Stimulated activated naive CD4-positive, alpha-beta T cell (primary cell): ENCODE measurements around the gene AFAP1L1.
A peak's percentile ranks its signal among the peaks of the same experiment; 100 is the strongest.

Source experiments
- DNase-seq, 6 experiments: peaks; one replicate each; lab custom pipeline; 2025; lab: John Stamatoyannopoulos, UW

AFAP1L1 gene

DNA sequence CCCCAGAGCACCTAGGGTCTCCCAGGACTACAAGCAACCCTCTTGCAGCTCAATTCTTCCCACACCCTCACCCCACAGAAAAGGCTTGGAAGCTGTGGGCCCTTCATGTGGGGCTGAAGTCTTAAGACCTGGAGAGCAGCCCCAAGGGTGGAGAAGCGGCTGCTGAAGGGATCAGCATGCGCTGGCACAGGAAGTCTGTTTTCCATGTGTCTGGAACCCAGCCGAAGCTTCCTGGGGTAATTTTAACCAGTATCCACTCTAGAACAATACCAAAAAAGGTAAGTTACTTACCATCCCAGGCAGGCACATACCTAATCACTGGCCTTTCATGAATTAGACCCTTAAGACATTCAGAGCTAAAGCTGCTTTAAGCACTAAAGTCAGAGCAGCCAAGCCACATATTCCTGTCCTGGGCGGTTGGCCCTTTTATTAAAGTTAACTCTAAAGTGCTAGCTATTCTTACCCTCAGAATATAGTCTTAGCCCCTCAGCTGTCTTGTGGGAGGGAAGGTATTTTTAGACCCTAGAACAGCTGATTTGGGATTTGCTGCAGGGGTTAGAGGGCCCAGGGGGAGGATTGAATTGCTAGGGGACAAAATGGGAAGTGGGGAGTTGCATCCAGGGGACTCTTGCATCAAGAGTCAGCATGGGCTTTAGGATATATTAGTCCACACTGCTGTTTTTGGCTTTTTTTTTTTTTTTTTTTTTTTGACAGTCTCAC lies 100.6 kb downstream of the AFAP1L1 start:
- DNase-seq: no peak

DNA sequence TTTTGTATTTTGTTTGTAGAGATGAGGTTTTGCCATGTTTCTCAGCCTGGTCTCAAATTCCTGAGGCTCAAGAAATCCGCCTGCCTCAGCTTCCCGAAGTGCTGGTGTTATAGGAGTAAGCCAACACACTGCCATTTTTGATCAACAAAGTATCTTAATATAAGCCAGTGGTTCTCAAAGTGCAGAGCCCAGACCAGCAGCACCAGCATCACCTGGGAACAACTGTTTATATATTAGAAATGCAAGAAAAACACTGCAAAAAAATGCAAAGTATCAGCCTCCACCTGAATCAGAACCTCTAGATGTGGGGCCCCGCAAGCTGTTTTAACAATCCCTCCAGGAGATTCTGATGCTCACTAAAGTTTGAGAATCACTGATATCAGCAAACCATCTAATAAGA lies 101.3 kb downstream of the AFAP1L1 start:
- no peak for DNase-seq

DNA sequence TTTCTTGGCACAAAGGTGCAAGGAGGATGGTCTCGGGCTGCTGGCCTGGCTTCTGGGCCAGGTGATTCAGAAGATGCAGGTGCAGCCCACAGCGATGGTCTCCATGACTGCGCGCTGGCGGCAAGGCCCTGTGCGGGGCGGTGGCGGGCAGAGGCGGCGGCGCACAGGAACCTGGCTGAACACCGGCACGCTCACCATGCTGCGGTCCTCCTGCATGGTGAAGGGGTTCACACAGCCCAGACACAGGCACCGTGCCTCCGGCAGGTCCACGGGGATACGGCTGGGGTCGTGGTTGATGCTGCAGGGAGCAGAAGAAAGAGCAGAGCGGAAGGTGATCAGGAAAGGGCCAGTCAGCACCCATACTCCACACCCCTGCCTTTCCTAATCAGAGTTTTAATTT lies 102.6 kb downstream of the AFAP1L1 start:
- DNase-seq: no peak

GRCh38 chr5:149374801-149375200 lies 103.1 kb downstream of the AFAP1L1 start:
- DNase-seq: no peak

- no peak for DNase-seq
Measured at GRCh38 chr5:149375434-149375833, 103.8 kb downstream of the AFAP1L1 start.

DNA sequence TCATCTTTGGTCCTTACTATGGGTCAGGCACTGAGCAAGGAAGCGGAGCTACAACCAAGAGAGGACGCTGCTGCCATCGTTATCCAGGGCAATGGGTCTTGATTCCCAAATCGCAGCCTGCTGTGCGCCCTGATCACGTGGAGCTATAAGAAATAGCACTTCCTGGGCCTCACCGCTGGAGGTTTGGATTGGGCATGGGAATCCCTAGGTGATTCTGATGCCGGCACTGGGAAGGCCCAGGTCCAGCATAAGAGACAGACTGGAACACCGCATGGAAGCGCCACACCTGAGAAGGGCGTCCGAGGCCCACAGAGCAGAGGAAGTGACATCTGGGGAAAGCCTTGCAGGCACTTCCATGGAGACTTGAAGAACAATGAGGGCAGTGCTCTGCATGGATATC lies 104.4 kb downstream of the AFAP1L1 start:
- DNase-seq: no peak

GRCh38 chr5:149376711-149377447 lies 105.2 kb downstream of the AFAP1L1 start:
- no peak for DNase-seq

GRCh38 chr5:149378241-149378820 lies 106.7 kb downstream of the AFAP1L1 start:
- DNase-seq: no peak

- no peak for DNase-seq
Measured at GRCh38 chr5:149379177-149379761, 107.6 kb downstream of the AFAP1L1 start, which contains the start of gene IL17B. IL17B (minus strand) TSS chr5:149379292; CDS start chr5:149379225, 67 bp downstream.

DNA sequence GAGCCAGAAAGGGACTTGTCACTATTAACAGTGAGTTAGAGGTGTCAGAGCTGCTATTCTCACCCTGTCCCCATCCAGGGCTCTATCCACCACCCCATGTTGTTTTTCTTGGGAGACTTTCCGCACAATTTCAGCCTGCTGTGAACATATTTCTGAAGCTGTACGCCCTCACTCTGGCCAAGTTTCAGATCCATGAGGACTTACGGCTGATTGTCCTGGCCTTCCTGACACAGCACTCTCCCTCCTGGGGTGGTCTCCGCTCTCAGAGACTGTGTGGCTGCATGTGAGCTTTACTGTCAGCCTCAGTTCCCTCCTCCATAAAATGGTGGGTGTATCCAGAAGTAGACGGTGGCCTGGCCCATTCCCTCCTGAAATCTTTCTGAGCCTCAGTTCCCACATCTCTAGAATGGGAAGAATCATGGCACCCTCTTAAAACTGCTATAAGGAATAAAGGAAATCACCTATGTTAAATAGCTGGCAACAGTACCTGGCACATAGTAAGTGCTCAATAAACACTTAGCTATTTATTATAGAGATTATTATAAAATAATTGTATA lies 108.2 kb downstream of the AFAP1L1 start:
- no peak for DNase-seq

- DNase-seq: no peak
Measured at GRCh38 chr5:149380466-149381121, 108.9 kb downstream of the AFAP1L1 start.

DNA sequence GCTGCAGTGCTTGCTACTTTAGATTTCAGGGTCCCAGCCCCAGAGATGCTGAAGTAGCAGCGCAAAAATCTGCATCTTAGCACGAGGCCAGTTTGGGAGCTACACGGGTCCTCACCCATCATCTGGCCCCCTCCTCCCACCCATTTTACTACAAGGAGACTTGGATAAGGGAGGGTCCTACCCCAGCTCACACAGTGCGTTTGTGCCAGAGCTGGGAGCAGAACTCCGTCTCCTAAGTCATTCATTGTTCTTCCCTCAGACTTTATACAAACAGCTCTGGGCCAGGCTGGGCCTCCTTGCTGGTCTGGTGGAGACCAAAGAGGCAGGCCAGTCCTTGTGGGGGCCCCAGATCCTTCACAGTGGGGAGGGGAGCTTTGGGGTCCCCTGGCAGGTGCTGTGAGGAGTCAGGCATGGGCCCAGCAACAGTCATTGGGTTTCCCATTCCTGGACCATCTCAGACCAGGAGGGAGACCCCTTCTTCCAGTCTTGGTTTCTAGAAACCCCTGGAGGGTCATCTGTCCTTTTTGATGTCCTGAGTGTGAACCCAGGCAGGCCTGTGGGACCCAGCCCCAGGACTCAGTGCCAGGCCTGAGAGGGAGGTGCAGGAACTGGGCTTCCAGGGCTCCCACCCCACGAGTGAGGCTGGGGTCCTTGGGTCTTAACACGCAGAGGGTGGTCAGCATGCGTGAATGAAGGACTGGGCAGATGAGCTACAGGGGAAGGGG lies 109.8 kb downstream of the AFAP1L1 start:
- DNase-seq: no peak

GRCh38 chr5:149381986-149382338 lies 110.3 kb downstream of the AFAP1L1 start:
- peak; percentile 27 to 76 (median 61) for DNase-seq

- DNase-seq: no peak
Measured at GRCh38 chr5:149382517-149383220, 111.0 kb downstream of the AFAP1L1 start.

DNA sequence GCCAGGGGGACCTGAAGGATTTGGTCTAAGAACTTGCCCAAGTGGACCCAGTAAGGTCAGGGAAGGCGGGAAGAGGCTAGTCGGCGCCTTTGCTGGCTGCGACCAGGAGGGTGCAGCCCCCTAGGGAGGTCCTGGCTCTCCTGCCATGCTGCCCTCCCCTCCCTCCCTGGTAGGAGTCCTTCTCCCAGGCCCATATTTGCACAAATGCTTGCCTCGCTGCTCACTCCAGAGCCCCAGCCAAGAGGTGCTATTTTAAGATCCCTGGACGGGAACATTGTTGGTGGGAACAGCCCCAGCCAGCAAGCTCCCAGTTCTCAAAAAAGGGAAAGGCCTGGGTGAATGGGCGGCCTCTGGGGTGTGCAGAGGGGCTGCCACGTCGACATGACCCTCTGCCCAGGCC lies 111.7 kb downstream of the AFAP1L1 start:
- no peak for DNase-seq

- no peak for DNase-seq
Measured at GRCh38 chr5:149386166-149386565, 114.5 kb downstream of the AFAP1L1 start.

GRCh38 chr5:149387081-149387631 lies 115.5 kb downstream of the AFAP1L1 start:
- no peak for DNase-seq

DNA sequence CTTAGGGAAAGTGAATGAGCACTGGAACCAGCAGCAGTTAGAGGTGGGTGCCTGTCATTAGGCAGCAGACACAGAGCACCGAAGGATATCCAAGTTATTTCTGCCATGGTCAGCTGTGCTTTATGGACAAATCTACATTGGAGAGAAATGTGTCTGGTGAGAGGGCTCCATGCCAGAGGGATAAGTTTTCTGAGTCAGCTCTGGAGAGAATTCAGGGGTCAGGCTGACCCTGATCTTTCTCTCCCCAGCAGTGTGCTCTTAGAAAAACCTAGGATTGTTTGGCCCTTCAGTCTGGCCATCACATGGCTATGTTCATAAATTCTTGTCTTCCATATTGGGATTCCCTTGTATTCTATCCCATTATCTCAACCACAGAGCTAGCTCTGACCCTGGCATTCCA lies 116.3 kb downstream of the AFAP1L1 start:
- no peak for DNase-seq

GRCh38 chr5:149388498-149389190 lies 117.0 kb downstream of the AFAP1L1 start:
- no peak for DNase-seq
